Measurements from ENCODE around the gene ROR1. TPM values are rescaled to one million over a fixed set of nuclear protein-coding genes. Genes with fewer than 3 reads are reported as not detected.

The ROR1 gene
- total RNA-seq, 1 experiment from 2014 or later = 33.8 TPM

DNA sequence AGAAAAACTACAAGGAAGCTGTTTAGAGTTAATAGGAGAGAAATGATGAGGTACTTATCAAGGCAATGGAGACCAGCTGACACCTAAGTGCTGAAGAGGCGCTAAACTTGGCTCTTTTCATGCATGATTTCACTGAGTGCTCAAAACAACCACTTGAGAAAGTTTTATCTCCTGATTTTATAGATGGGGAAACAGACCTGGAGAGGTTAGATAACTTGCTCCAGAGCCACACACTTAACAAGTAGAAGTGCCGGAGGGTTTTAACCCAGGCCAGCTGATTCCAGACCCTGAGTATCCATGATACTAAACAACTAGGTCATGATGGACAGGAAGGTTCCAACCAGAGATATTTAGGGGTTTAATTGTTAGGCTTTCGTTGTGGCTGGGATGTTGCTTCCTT, 455.5 kb downstream of the ROR1 start:
- BruUV-seq (replicated peaks) = no TSS peak
- H3K4me1 Mint-ChIP-seq (ENCODE audit: low read depth, unreplicated experiment) = peaks cover 11% of the 10 kb centered on the region
- H3K27me3 Mint-ChIP-seq (ENCODE audit: unreplicated experiment) = no peaks in the 10 kb centered on the region
- no peak for DNase-seq
- CTCF ChIA-PET = interaction anchor here (0.6 to 0.7 kb wide), 2 partner anchors 11 to 19 kb away, joined by 4 to 6 read pairs; no protein-coding TSS in a partner anchor
- no peak overlapping the region for H3K4me3 Mint-ChIP-seq (ENCODE audit: low read depth, unreplicated experiment)
- intact Hi-C loops (cut with micrococcal nuclease; ENCODE audit: unreplicated experiment) = no loop called here
- no peak overlapping the region for H3K27ac Mint-ChIP-seq (ENCODE audit: unreplicated experiment)
- peaks cover 11% of the 10 kb centered on the region for H3K9me3 Mint-ChIP-seq (ENCODE audit: low read depth, unreplicated experiment)
- TF ChIP-seq, protein P1, sequence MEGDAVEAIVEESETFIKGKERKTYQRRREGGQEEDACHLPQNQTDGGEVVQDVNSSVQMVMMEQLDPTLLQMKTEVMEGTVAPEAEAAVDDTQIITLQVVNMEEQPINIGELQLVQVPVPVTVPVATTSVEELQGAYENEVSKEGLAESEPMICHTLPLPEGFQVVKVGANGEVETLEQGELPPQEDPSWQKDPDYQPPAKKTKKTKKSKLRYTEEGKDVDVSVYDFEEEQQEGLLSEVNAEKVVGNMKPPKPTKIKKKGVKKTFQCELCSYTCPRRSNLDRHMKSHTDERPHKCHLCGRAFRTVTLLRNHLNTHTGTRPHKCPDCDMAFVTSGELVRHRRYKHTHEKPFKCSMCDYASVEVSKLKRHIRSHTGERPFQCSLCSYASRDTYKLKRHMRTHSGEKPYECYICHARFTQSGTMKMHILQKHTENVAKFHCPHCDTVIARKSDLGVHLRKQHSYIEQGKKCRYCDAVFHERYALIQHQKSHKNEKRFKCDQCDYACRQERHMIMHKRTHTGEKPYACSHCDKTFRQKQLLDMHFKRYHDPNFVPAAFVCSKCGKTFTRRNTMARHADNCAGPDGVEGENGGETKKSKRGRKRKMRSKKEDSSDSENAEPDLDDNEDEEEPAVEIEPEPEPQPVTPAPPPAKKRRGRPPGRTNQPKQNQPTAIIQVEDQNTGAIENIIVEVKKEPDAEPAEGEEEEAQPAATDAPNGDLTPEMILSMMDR (IDR thresholded peaks at IDR 0.05; ENCODE audit: unreplicated experiment) = no peak
- no peaks in the 10 kb centered on the region for H3K36me3 Mint-ChIP-seq (ENCODE audit: insufficient read depth, unreplicated experiment)

Other genes with a start within 250 kb of the ROR1 start
- gene PGM1, start 180.6 kb upstream of the ROR1 start, total RNA-seq (2022) = 52.9 and 56.6 TPM in 2 replicates

Data from Calu3 (cell line).